ENCODE measurements around the gene BPIFA1.

GRCh38 chr20:33262658-33263065 is 26.9 kb downstream of the BPIFA1 start:
- TF ChIP-seq CTCF (IDR thresholded peaks at IDR 0.05) = peak; percentile 52 to 75 (median 61)
- no peak for TF ChIP-seq POLR2A (IDR thresholded peaks at IDR 0.05)
